GM12801 (cell line): Measurements from ENCODE around the gene MCM3.

Source experiments
- TF ChIP-seq, protein P1 (sequence below): IDR thresholded peaks from one replicate; pipeline ENCODE4 v1.5.1; 2011; ENCODE audit warnings: control low read depth; ENCODE audit not compliant: insufficient read length; ENCODE audit errors: extremely low read depth

The MCM3 gene

DNA sequence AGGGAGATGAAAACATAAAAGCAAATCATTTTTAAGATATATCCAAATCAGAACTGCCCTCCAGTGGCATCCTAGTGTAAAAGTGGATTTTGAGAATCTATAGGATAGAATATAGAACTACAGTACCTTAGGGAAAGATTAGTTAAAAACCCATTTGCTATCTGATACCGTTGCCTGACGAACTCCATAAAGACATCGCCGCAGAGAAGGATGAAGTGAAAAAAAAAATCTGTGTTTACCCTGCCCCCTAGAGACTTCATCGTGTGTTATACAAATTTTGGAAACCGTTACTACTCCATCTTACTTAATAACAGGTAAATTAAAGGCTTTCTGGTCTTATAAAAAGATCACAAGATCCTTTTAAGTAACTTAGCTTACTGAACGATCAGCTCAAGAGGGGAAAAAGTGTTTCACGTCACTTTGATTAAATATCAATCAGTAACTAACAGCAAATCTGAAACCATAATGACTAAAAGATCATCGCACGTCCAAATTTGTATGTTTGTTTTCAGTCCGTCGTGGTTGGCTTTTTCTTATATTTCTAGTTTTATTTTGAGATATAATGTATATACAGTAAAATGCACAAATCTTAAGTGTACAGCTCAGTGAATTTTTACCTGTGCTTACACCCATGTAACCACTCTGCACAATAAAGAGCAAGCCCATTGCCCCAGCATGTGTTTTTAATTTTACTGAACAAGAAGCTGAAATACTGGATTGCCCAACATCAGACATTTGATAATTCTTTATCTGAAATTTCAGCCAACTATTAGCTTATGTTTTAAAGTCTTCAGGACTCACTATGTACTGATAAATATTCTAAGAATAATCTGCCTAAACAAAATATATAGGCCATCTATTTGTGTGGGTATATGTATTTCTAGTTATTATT is 881 bp upstream of the MCM3 start:
- TF ChIP-seq, protein P1, sequence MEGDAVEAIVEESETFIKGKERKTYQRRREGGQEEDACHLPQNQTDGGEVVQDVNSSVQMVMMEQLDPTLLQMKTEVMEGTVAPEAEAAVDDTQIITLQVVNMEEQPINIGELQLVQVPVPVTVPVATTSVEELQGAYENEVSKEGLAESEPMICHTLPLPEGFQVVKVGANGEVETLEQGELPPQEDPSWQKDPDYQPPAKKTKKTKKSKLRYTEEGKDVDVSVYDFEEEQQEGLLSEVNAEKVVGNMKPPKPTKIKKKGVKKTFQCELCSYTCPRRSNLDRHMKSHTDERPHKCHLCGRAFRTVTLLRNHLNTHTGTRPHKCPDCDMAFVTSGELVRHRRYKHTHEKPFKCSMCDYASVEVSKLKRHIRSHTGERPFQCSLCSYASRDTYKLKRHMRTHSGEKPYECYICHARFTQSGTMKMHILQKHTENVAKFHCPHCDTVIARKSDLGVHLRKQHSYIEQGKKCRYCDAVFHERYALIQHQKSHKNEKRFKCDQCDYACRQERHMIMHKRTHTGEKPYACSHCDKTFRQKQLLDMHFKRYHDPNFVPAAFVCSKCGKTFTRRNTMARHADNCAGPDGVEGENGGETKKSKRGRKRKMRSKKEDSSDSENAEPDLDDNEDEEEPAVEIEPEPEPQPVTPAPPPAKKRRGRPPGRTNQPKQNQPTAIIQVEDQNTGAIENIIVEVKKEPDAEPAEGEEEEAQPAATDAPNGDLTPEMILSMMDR = no peak

DNA sequence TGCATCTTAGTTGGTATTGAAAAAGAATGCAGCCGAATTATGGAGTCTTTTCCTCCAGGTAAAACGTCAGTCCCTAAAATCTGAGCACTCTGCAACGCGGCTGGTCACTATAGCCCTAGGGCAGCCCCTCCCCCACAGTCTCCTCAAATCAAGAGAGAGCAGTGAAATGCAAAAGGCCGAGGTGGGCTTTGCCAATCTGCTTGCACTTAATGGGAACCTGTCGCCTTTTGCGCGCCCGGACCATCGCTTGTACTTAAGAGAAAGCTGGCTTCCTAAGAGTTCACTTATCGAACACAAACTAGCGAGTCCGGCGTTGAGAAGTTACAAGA is 447 bp downstream of the MCM3 start:
- TF ChIP-seq, protein P1 = no peak

DNA sequence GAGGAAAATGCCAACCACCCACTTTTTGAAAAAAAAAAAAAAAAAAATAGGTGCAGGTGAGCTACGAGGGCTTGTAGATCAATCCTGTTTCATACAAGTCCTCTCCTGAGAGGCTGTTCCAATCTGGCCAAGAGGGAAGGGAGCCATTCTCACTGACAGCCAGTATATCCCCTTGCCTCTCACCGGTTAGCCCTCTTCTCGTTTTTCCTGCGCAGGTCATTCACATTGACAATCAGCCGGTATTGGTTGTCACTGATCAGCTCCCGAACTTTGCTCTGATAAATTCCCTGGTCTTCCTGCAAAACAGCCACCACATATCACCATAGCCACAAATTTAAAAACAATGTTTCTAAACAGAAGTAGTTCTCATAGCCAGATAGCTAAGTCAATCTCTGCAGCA is 1.4 kb downstream of the MCM3 start:
- TF ChIP-seq, protein P1 = no peak

DNA sequence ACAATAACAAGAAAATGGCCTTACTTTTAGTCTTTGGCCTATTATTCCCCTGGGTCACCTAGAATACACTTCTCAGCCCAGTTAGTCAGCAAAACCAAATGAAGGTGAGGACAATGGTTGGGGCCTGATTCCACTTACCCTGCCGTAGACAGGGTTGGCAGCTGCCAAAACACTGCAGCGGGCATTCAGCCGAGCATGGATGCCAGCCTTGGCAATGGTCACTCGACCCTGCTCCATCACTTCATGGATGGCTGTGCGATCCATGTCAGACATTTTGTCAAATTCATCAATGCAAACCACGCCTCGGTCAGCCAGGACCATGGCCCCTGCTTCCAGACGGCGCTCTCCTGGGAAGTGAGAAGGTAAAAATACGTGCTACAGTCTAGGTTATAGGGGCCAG is 8.4 kb downstream of the MCM3 start:
- TF ChIP-seq, protein P1 = no peak

DNA sequence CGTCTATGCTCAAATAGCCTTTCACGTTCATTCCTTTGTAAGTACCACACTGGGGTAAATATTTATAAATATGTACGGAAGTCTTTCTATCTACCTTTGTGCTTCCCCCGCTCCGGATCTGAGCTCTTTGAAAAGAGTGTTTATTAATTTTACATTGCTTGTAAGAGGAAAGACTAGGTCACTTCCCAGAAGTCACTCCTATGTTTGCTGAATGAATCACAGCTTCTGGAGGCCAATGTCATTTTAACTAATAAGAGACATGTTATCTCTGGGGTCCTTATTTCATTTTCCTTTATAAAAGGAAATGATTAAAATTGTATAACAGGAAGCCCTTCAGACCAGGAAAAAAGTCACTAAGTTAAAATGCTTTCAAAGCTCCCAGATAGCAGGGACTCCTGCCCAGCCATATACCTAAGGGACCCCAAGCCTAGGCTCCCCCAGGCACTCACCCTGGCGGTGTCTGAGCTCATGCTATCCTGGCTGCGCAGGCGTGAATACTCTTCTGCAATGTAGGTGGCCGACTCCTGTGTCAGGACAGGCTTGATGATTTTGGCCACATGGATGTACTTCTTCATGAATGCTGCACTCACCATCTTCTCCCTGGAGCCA is 12.6 kb downstream of the MCM3 start:
- TF ChIP-seq, protein P1 = no peak

DNA sequence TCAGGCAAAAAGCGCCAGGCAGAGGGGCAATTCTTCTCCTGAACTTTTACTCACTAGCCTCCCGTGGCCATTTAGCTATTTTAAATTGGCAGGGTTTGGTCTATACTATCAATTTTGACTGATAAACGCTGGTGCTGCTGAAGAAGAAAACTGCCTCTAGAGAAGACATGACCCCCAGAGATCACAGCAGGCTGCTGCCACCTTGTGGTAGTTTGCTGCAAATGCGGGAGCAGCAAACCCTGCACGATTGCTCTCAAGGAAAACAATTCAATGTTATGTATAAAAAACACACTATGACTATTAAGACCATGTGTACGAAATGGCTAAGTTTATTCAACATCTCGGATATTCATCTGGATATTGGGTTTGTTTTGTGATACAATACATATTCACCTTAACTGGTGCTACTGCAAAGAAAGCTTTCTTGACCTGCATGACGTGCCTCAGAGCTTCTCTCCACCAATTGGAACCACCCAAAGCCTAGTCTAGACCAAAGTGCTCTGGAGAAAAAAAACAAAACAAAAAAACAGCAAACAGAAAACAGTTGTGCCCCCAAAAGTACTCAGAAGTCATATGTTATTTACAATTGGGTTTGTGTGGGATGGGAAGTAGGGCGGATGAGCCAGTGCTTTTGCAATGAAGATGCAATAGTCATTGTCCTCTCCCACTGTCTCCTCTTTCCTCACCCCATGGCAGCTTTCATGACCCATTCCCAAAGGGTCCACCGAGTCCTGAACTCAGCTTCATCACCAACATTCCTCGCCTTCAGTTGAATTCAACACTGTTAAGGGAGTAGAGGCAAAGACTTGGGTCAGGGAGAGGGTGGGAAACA is 20.6 kb downstream of the MCM3 start:
- TF ChIP-seq, protein P1 = no peak
